Medulla oblongata (tissue), 1 donor: ENCODE measurements around the gene ASTN2.
A peak's percentile ranks its signal among the peaks of the same experiment; 100 is the strongest.

Source experiments
- DNase-seq: peaks from one replicate; pipeline ENCODE4 v3.0.0-alpha.2; 2015; ENCODE audit errors: extremely low spot score

ASTN2 gene

GRCh38 chr9:117413346-117414219 lies 1.3 kb downstream of the ASTN2 start:
- DNase-seq, result peak; percentile 34

GRCh38 chr9:117412841-117413240 lies 2.0 kb downstream of the ASTN2 start:
- no peak for DNase-seq

- peak; percentile 19 for DNase-seq
These were observed 2.7 kb downstream of the ASTN2 start for GRCh38 chr9:117412006-117412715.

- peak; percentile 88 for DNase-seq
These were observed 3.3 kb downstream of the ASTN2 start for GRCh38 chr9:117411547-117411946.

- DNase-seq, result no peak
These were observed 5.5 kb downstream of the ASTN2 start for GRCh38 chr9:117409321-117409720.

GRCh38 chr9:117407436-117408022 lies 7.3 kb downstream of the ASTN2 start:
- DNase-seq, result peak; percentile 81

GRCh38 chr9:117405950-117406705 lies 8.7 kb downstream of the ASTN2 start:
- DNase-seq, result peak; percentile 25

GRCh38 chr9:117403848-117404247 lies 11.0 kb downstream of the ASTN2 start:
- no peak for DNase-seq

- DNase-seq, result peak; percentile 91
These were observed 11.4 kb downstream of the ASTN2 start for GRCh38 chr9:117403403-117403811.

- DNase-seq, result no peak
These were observed 14.7 kb downstream of the ASTN2 start for GRCh38 chr9:117400171-117400570.

GRCh38 chr9:117395151-117395650 lies 19.7 kb downstream of the ASTN2 start:
- DNase-seq, result no peak

GRCh38 chr9:117394655-117395054 lies 20.2 kb downstream of the ASTN2 start:
- DNase-seq, result no peak

GRCh38 chr9:117392992-117393391 lies 21.9 kb downstream of the ASTN2 start:
- no peak for DNase-seq

GRCh38 chr9:117387422-117387821 lies 27.4 kb downstream of the ASTN2 start:
- DNase-seq, result no peak

GRCh38 chr9:117379341-117379740 lies 35.5 kb downstream of the ASTN2 start:
- no peak for DNase-seq

GRCh38 chr9:117377046-117377445 lies 37.8 kb downstream of the ASTN2 start:
- DNase-seq, result no peak

GRCh38 chr9:117375956-117376355 lies 38.9 kb downstream of the ASTN2 start:
- DNase-seq, result no peak

GRCh38 chr9:117374076-117374725 lies 40.7 kb downstream of the ASTN2 start:
- no peak for DNase-seq

- no peak for DNase-seq
These were observed 46.1 kb downstream of the ASTN2 start for GRCh38 chr9:117368684-117369230.

- DNase-seq, result no peak
These were observed 49.4 kb downstream of the ASTN2 start for GRCh38 chr9:117365438-117365837.

- DNase-seq, result no peak
These were observed 51.9 kb downstream of the ASTN2 start for GRCh38 chr9:117363006-117363405.
